ENCODE results near the gene SELENON.

DNA sequence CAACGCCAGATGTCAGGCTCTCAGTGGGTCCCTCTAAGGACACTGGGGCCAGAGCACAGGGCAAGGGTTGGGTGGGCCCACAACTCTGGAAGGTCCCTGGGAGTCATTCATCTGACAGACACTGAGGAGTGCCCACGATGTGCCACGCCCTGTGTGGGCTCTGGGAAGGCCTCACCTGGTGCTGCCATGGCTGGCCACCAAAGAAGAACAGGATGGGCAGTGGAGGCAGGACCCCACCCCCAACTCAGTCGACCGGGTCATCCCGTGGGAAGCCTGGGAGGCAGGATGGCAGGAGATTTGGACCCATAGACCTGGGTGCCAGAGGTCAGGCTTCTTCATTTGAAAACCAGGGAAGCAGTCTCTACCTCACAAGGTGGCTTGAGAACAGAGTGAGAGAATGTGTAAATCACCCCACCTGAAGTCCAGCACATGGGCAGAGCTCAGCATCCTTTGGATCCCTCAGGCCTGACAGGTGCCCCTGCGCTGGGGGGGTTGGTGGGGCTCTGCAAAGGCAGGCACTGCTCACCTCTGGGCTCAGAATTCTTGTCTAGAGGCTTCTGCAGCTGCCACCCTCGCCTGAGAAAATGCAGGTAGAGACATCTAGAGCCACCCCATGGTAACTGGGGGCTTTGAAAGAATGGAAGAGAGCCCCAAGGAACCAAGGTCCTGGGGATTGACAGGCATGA is 1.2 kb upstream of the SELENON start:
- no peak for TF ChIP-seq EZH2 (IDR thresholded peaks at IDR 0.05; ENCODE audit: insufficient read depth, poor library complexity, severe bottlenecking)
- TF ChIP-seq EZH2phosphoT487 (IDR thresholded peaks at IDR 0.05; ENCODE audit: insufficient read depth, low read depth): no peak

Measured in GM23248 (cell line).